H1 (cell line): Measurements from ENCODE around the gene CCNH. TPM values are rescaled to one million over a fixed set of nuclear protein-coding genes. Genes with fewer than 3 reads are reported as not detected.

Experiments
- CTCF ChIA-PET: fragments of 300-600 bp; sonication (Branson Sonifier 250); formaldehyde crosslinking; loops from one replicate; lab custom pipeline; 2021; ENCODE audit not compliant: partially characterized antibody; lab: Charles Lee
- POLR2A ChIA-PET: fragments of 300-600 bp; sonication (Branson Sonifier 250); formaldehyde crosslinking; loops from one replicate; lab custom pipeline; 2021; ENCODE audit warnings: inconsistent platforms; ENCODE audit not compliant: partially characterized antibody; lab: Charles Lee
- DNase-seq, 2 experiments: peaks; one replicate each; pipeline versions ENCODE4 v3.0.0 to v3.0.0-alpha.2; 2010 to 2022; ENCODE audit warnings: low spot score in 2 of 2, low read depth in 1 of 2, mixed read lengths in 1 of 2
- FAIRE-seq: peaks from 2 replicates; lab custom pipeline; 2011; peaks lifted over from hg19 to GRCh38; lab: Jason Lieb, UNC
- H2AFZ ChIP-seq: 2 replicates; pipeline ENCODE4 v1.8.1; 2012; ENCODE audit warnings: low read length, inconsistent platforms
- H2AK5ac ChIP-seq: 2 replicates; pipeline ENCODE4 v1.6.1; 2013; ENCODE audit warnings: low read depth, low read length
- H2BK120ac ChIP-seq: replicated peaks from 2 replicates; pipeline ENCODE3; 2013; ENCODE audit warnings: low read depth, low read length, inconsistent platforms
- H2BK12ac ChIP-seq: 2 replicates; pipeline ENCODE4 v1.6.1; 2013; ENCODE audit warnings: low read depth, low read length
- H2BK15ac ChIP-seq: 2 replicates; pipeline ENCODE4 v1.6.1; 2013; ENCODE audit warnings: low read length
- H2BK20ac ChIP-seq: 2 replicates; pipeline ENCODE4 v1.6.1; 2013; ENCODE audit warnings: low read length
- H2BK5ac ChIP-seq: 2 replicates; pipeline ENCODE4 v1.6.1; 2013; ENCODE audit warnings: low read depth, low read length
- H3K14ac ChIP-seq: 2 replicates; pipeline ENCODE4 v1.6.1; 2013; ENCODE audit warnings: inconsistent platforms; ENCODE audit not compliant: insufficient read length
- H3K18ac ChIP-seq: 2 replicates; pipeline ENCODE4 v1.6.1; 2013; ENCODE audit warnings: low read length; ENCODE audit errors: extremely low read depth
- H3K23ac ChIP-seq: 2 replicates; pipeline ENCODE4 v1.6.1; 2013; ENCODE audit warnings: inconsistent platforms; ENCODE audit not compliant: insufficient read length
- H3K23me2 ChIP-seq: 2 replicates; pipeline ENCODE4 v1.6.1; 2013; ENCODE audit warnings: low read depth, low read length
- H3K27ac ChIP-seq: 2 replicates; pipeline ENCODE4 v1.6.1; 2011; ENCODE audit warnings: low read depth, low read length, inconsistent platforms
- H3K27me3 ChIP-seq, 4 experiments: replicated peaks in 1 of 4; 1 replicate in 1 of 4; 2 replicates in 3 of 4; pipeline versions ENCODE4 v1.6.1 to v1.8.1; 2011 to 2013; ENCODE audit warnings: low read length in 3 of 4, mild to moderate bottlenecking in 3 of 4, inconsistent platforms in 2 of 4, mixed read lengths in 2 of 4, moderate library complexity in 1 of 4; ENCODE audit not compliant: control insufficient read depth in 3 of 4, insufficient read depth in 3 of 4; ENCODE audit errors: extremely low read depth in 1 of 4
- H3K36me3 ChIP-seq, 4 experiments: 2 replicates each; pipeline versions ENCODE4 v1.6.1 to v1.8.1; 2011 to 2013; ENCODE audit warnings: mild to moderate bottlenecking in 4 of 4, low read length in 3 of 4, moderate library complexity in 2 of 4, control low read depth in 1 of 4, inconsistent platforms in 1 of 4; ENCODE audit not compliant: insufficient read depth in 4 of 4, control insufficient read depth in 2 of 4
- H3K4ac ChIP-seq: replicated peaks from 2 replicates; pipeline ENCODE3; 2013; ENCODE audit warnings: low read length, low read depth, mixed read lengths, inconsistent platforms; ENCODE audit not compliant: insufficient read length
- H3K4me1 ChIP-seq, 4 experiments: replicated peaks in 1 of 4; 1 replicate in 1 of 4; 2 replicates in 3 of 4; pipeline versions ENCODE4 v1.6.1 to v1.8.1; 2011 to 2013; ENCODE audit warnings: low read length in 3 of 4, inconsistent platforms in 2 of 4, mixed read lengths in 1 of 4; ENCODE audit not compliant: insufficient read depth in 4 of 4, control insufficient read depth in 3 of 4
- H3K4me2 ChIP-seq, 2 experiments: 2 replicates each; pipeline versions ENCODE4 v1.6.1 to v1.8.1; 2011 to 2013; ENCODE audit warnings: low read depth in 2 of 2, low read length in 2 of 2, control low read depth in 1 of 2, inconsistent platforms in 1 of 2, mild to moderate bottlenecking in 1 of 2; ENCODE audit not compliant: insufficient read depth in 1 of 2
- H3K4me3 ChIP-seq, 4 experiments: fragments of 200-600, 300-600 bp in 1 of 4; sonication (generic), shearing (Covaris generic), sonication (Bioruptor Twin) in 1 of 4; 2 replicates each; pipeline versions ENCODE4 v1.5.1 to v1.8.1; 2011 to 2016; ENCODE audit warnings: low read length in 4 of 4, low read depth in 3 of 4, control low read depth in 2 of 4, inconsistent platforms in 2 of 4, mild to moderate bottlenecking in 2 of 4, mixed read lengths in 1 of 4, moderate library complexity in 1 of 4; ENCODE audit not compliant: insufficient read depth in 2 of 4; ENCODE audit errors: extremely low read depth in 1 of 4
- H3K56ac ChIP-seq: replicated peaks from 2 replicates; pipeline ENCODE3; 2013; ENCODE audit warnings: low read depth, mild to moderate bottlenecking, mixed read lengths, low read length, inconsistent platforms; ENCODE audit not compliant: insufficient read length
- H3K79me1 ChIP-seq: 2 replicates; pipeline ENCODE4 v1.6.1; 2013; ENCODE audit warnings: low read depth, low read length, control low read depth
- H3K79me2 ChIP-seq, 2 experiments: 2 replicates each; pipeline versions ENCODE4 v1.6.1 to v1.8.1; 2012 to 2013; ENCODE audit warnings: low read length in 2 of 2, mild to moderate bottlenecking in 2 of 2, inconsistent platforms in 1 of 2; ENCODE audit not compliant: insufficient read depth in 2 of 2, control insufficient read depth in 1 of 2
- H3K9ac ChIP-seq, 4 experiments: replicated peaks in 1 of 4; 1 replicate in 1 of 4; 2 replicates in 3 of 4; pipeline versions ENCODE4 v1.6.1 to v1.8.1; 2011 to 2013; ENCODE audit warnings: low read depth in 3 of 4, low read length in 3 of 4, control low read depth in 2 of 4, mild to moderate bottlenecking in 2 of 4, moderate library complexity in 2 of 4, inconsistent platforms in 1 of 4; ENCODE audit errors: extremely low read depth in 1 of 4
- H3K9me3 ChIP-seq, 2 experiments: 2 replicates each; pipeline versions ENCODE4 v1.6.1 to v1.8.1; 2012 to 2013; ENCODE audit warnings: mild to moderate bottlenecking in 2 of 2, moderate library complexity in 2 of 2, control low read depth in 1 of 2, inconsistent platforms in 1 of 2, low read depth in 1 of 2, low read length in 1 of 2, mixed read lengths in 1 of 2; ENCODE audit not compliant: insufficient read depth in 2 of 2
- H4K20me1 ChIP-seq, 2 experiments: replicated peaks in 1 of 2; 2 replicates each; pipeline versions ENCODE3 to v1.8.1; 2011 to 2013; ENCODE audit warnings: inconsistent platforms in 2 of 2, low read length in 2 of 2, mild to moderate bottlenecking in 1 of 2; ENCODE audit not compliant: insufficient read depth in 2 of 2, control insufficient read depth in 1 of 2
- H4K5ac ChIP-seq: 2 replicates; pipeline ENCODE4 v1.6.1; 2013; ENCODE audit warnings: low read length, low read depth, mixed read lengths, inconsistent platforms; ENCODE audit not compliant: insufficient read length
- H4K8ac ChIP-seq: 2 replicates; pipeline ENCODE4 v1.8.0; 2013; ENCODE audit warnings: mild to moderate bottlenecking, moderate library complexity, low read length, inconsistent platforms; ENCODE audit not compliant: insufficient read depth; ENCODE audit errors: extremely low read depth
- H4K91ac ChIP-seq: replicated peaks from 2 replicates; pipeline ENCODE3; 2013; ENCODE audit warnings: low read length, mixed read lengths, inconsistent platforms; ENCODE audit not compliant: insufficient read length
- CBX5 ChIP-seq: fragments of 300-800, 300-1000 bp; sonication (generic); IDR thresholded peaks from 2 replicates; pipeline ENCODE4 v1.7.1; 2016; ENCODE audit warnings: antibody characterized with exemption, low read length, low read depth
- RBBP5 ChIP-seq: IDR thresholded peaks from 2 replicates; pipeline ENCODE4 v1.7.1; 2012; ENCODE audit warnings: low read depth, mild to moderate bottlenecking, inconsistent platforms, low read length, moderate library complexity, borderline replicate concordance
- TEAD4 ChIP-seq: IDR thresholded peaks from 2 replicates; pipeline ENCODE4 v1.6.1; 2012; ENCODE audit warnings: low read depth, low read length, inconsistent platforms, mixed read lengths
- WGBS, 2 experiments: shearing (Covaris generic) in 1 of 2; methylation state at CpG; one replicate each; pipeline versions ENCODE4 v1.1.6 to v1.1.7; 2013 to 2015; ENCODE audit warnings: low lambda C conversion rate in 2 of 2, mixed read lengths in 2 of 2, inconsistent platforms in 1 of 2, low coverage in 1 of 2, missing lambda C conversion rate in 1 of 2; ENCODE audit not compliant: insufficient replicate concordance in 2 of 2, insufficient coverage in 1 of 2, insufficient read length in 1 of 2; ENCODE audit errors: extremely low coverage in 1 of 2, missing lambda C conversion rate in 1 of 2; 5-methylcytosine and 5-hydroxymethylcytosine counted together
- polyA plus RNA-seq, 7 experiments: library from polyadenylated mRNA; depleted of rRNA in 3 of 7; stranded (reverse) in 5 of 7; unstranded in 2 of 7; fragments of >200 nt in 5 of 7; fragments of 200-250 nt in 2 of 7; gene quantifications; 1 replicate in 5 of 7; 2 replicates in 1 of 7; 4 replicates in 1 of 7; pipeline versions ENCODE4 v1.2.1 to v1.2.3, GENCODE V29; 2011 to 2013; ENCODE audit warnings: missing spikeins in 2 of 7, mixed read lengths in 2 of 7
- total RNA-seq: library from RNA; stranded (reverse); fragmentation: NEBNext Ultra II Directional; extraction: Animal tissue kit (Norgen Biotek cat#: 25700); gene quantifications from 2 replicates; pipeline ENCODE4 v1.2.1, GENCODE V29; 2021
- TF ChIP-seq, protein P1 (sequence below): IDR thresholded peaks from 2 replicates; pipeline ENCODE4 v1.6.1; 2012; ENCODE audit warnings: inconsistent platforms

The CCNH gene
- total and polyA plus RNA-seq, 2 of the 8 experiments (the other 6 are each of a cell fraction or from before 2014, with no cell fraction given) = 38.2 to 41.8 TPM

DNA sequence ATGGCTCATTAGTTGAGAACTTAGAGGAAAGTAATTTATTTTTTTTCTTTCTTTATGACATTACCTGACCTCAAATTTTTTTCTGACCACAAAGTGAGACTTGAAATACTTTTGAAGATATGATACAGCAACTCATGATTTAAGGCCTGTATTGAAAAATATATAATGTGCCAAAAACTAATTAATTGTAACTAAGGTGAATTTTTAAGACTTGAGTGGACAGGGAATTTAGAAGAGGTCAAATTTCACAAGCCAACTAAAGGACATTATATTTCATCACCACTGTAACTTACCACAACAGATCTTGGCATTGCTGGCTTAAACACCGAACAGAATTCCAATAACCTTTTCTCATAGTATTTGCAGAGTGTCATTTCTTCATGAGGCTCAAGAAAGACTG lies 1.8 kb downstream of the CCNH start:
- H3K4me2 ChIP-seq = peak overlapping the region in 1 of 2 experiments; percentile 90; a peak in 2 of 4 replicates
- H3K36me3 ChIP-seq = peaks cover 15 to 47% (median 27%) of the 10 kb centered on the region in 4 experiments
- no peak overlapping the region for H2AFZ ChIP-seq
- H2BK5ac ChIP-seq = no peak overlapping the region
- H3K23me2 ChIP-seq = peaks cover 7% of the 10 kb centered on the region
- H4K8ac ChIP-seq = no peak overlapping the region
- no peak overlapping the region for H2AK5ac ChIP-seq
- no peak overlapping the region for H2BK12ac ChIP-seq
- H4K20me1 ChIP-seq = peaks cover 0 to 2% of the 10 kb centered on the region in 2 experiments
- TF ChIP-seq, protein P1, sequence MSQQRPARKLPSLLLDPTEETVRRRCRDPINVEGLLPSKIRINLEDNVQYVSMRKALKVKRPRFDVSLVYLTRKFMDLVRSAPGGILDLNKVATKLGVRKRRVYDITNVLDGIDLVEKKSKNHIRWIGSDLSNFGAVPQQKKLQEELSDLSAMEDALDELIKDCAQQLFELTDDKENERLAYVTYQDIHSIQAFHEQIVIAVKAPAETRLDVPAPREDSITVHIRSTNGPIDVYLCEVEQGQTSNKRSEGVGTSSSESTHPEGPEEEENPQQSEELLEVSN = no peak
- TF ChIP-seq CBX5 (no peak), RBBP5 (no peak), TEAD4 (no peak)
- CTCF ChIA-PET = interaction anchor here (1.8 kb wide), 1 partner anchor 21 kb away, joined by 4 read pairs; no protein-coding TSS in a partner anchor
- H3K4me3 ChIP-seq = peak overlapping the region in 1 of 4 experiments; percentile 90; a peak in 1 of 8 replicates
- no peak overlapping the region for H2BK20ac ChIP-seq
- no peak for DNase-seq
- H3K79me2 ChIP-seq = peaks cover 3 to 23% of the 10 kb centered on the region in 2 experiments; a peak in 3 of 4 replicates
- H3K79me1 ChIP-seq = peaks cover 7% of the 10 kb centered on the region; the same call in 1 of the 2 replicates
- H3K9ac ChIP-seq = no peak overlapping the region
- H4K91ac ChIP-seq = no peak overlapping the region
- no peak for FAIRE-seq
- no peaks in the 10 kb centered on the region for H3K9me3 ChIP-seq
- POLR2A ChIA-PET = interaction anchor here (1.3 kb wide), 1 partner anchor 7 kb away, joined by 3 read pairs; no protein-coding TSS in a partner anchor
- no peak overlapping the region for H3K27ac ChIP-seq
- no peak overlapping the region for H2BK120ac ChIP-seq
- H3K27me3 ChIP-seq = no peaks in the 10 kb centered on the region
- 74% methylated on average over 1 of the region's 1 CpG; no CpG with 5 or more reads in 1 of the 2 experiments for WGBS, 2 experiments
- no peak overlapping the region for H3K18ac ChIP-seq
- H3K23ac ChIP-seq = no peak overlapping the region
- no peak overlapping the region for H2BK15ac ChIP-seq
- no peak overlapping the region for H3K56ac ChIP-seq
- H3K4ac ChIP-seq = no peak overlapping the region
- no peak overlapping the region for H3K14ac ChIP-seq
- H3K4me1 ChIP-seq = peaks cover 0 to 3% (median 0%) of the 10 kb centered on the region in 4 experiments; a peak in 2 of 7 replicates
- H4K5ac ChIP-seq = no peak overlapping the region
